GM21723 (cell line): ENCODE results near the gene STX8.

Experiments used
- ATAC-seq: cut with Tn5 transposase; IDR thresholded peaks from one replicate; pipeline ENCODE4 v1.9.1; 2021; ENCODE audit warnings: mild to moderate bottlenecking, moderate library complexity; ENCODE audit not compliant: unreplicated experiment

STX8 gene

GRCh38 chr17:9231449-9232154 is 344.0 kb downstream of the STX8 start:
- ATAC-seq: no peak

DNA sequence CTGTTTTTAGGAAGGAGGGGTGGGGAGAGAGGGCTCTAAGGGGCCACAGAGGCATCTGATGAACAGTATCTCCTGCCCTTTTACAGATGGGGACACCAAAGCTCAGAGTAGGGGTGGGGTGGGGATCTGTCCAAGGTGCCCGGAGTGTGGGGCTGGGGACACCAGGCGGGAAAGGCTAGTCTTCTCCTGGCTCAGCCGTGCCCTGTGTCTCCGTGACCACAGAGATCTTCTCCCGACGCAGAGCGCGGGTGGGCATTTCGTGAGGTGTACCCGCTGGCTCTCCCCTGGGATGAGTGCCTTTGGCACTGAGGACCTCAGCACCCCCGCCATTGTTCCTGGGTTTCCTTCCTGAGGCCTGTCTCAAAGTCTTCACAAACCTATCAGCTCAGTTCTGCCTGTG is 344.8 kb downstream of the STX8 start:
- no peak for ATAC-seq

GRCh38 chr17:9230346-9230745 is 345.3 kb downstream of the STX8 start:
- ATAC-seq: no peak

DNA sequence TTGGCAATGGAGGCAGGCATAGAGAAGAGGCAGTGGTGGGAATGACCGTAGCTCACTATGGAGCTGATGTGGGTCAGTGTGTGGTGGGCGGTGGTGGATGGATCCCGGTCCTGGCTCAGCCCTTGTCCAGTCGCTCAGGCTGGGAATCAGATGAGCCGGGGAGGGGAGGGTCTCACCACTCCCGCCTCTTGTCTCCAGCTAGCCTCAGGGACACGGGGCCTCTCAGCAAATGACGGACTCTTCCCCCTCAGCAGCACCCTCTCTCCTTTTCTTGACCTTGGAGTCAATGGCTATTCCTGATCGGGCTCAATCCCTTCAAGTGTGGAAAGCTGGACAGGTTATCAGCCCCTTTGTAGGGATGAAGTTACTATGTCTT is 345.8 kb downstream of the STX8 start:
- no peak for ATAC-seq

DNA sequence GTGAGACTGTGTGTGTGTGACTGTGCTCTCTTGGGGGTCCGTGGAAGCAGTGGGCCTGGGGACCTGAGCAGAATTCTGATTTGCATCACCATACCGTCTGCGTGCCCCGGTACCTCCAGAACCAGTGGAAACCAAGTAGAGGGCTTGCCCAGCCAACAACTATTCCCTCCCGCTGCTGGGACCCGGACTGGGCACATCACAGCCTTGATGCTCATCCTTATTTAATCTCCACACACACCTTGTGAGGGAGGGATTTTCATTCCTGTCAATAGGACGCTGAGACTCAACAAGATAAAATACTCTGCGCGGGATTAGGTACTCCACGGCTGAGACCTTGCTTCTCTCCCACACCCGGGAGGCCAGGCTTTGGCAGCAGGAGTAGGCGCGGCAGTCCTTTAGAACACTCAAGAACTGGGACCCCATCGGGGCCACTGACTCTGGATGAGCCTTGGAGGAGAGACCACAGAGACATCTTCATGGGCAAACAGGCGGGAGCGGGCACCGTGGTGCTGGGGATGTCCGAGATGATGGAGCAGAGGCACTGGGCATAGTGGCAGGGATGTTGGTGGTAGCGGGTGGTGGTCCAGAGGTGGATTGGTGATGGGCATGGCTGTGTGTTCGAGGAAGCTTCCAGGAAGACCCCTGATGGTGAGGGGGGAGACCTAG is 346.3 kb downstream of the STX8 start:
- no peak for ATAC-seq

DNA sequence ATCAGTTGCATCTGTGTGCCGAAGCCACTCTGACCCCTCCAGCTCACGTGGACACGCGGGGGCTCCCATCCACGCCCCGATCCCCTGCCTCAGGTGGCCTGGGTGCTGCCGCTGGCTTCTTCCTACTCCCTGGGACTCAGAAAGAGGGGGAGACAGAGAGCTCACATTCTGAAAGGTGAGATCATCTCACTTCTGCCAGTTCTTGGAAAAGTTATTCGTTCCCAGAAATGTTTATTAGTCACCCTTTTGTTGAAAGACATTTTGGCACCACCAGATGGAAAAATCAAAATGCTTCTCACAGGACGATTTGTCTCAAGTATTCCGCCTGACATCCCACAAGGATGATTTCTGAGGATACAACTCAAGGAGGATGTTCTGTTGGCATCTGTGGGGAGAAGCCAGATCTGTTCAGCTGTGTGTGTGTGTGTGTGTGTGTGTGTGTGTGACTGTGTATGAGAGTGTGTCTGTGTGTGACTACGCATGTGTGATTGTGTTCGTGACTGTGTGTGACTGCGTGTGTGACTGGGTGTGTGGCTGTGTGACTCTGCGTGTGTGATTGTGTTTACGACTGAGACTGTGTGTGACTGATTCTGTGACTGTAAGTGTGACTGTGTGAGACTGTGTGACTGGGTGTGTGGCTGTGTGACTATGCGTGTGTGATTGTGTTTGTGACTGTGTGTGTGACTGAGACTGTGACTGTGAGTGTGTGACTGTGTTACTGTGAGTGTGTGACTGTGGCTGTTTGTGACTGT is 347.0 kb downstream of the STX8 start:
- no peak for ATAC-seq

DNA sequence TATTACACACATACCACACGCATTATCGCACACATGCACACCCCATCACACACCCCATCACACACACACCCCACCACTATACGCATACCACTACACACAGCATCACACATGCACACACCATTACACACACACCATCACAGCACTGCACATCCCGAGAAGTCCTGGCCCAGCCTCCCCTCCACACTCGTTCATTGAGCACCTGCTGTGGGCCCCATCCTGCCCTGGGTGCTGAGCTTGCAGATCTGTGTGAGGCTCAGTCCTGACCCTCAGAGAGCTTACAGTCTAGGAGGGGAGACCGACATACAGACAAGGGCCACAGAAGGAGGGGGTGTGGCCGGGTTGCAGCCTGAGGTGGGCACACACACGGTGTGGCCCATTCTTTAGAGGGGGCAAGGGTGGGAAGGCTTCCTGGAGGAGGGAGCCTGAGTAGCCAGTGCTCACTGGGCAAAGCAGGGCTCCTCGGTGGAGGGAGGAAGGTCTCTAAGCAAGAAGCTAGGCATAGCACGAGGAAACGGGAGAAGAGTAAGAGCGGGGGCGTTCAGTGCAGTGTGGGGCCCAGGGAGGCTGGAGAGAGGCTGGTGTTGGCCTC is 347.7 kb downstream of the STX8 start:
- no peak for ATAC-seq

GRCh38 chr17:9226794-9227135 is 348.9 kb downstream of the STX8 start:
- ATAC-seq: no peak

DNA sequence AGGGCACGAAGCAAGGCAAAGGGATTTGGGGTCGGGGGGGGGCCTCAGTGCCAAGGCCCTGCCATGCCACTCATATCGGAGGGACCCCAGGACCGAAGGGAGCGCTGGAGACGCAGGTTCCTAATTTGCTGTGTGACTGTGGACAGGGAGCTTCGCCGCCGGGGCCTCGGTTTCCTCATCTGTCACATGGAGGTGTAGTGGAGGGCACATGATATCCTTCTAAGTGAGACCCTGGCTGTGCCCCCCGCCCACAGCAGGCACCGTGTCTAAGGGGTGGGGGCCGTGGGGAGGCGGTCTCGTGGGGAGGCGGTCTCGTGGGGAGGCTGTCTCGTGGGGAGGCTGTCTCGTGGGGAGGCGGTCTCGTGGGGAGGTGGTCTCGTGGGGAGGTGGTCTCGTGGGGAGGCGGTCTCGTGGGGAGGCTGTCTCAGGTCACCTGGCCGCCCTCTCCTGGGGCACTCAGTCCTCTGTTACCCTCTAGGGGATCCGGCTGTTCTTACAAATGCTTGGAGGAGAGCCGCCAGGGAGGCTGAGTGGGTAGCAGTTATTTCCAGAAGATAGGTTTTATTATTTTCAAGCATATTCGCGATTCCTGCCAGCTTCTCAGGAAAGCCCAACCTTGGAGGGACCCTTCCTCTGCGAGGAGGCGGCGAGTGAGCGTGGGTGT is 349.4 kb downstream of the STX8 start:
- no peak for ATAC-seq

DNA sequence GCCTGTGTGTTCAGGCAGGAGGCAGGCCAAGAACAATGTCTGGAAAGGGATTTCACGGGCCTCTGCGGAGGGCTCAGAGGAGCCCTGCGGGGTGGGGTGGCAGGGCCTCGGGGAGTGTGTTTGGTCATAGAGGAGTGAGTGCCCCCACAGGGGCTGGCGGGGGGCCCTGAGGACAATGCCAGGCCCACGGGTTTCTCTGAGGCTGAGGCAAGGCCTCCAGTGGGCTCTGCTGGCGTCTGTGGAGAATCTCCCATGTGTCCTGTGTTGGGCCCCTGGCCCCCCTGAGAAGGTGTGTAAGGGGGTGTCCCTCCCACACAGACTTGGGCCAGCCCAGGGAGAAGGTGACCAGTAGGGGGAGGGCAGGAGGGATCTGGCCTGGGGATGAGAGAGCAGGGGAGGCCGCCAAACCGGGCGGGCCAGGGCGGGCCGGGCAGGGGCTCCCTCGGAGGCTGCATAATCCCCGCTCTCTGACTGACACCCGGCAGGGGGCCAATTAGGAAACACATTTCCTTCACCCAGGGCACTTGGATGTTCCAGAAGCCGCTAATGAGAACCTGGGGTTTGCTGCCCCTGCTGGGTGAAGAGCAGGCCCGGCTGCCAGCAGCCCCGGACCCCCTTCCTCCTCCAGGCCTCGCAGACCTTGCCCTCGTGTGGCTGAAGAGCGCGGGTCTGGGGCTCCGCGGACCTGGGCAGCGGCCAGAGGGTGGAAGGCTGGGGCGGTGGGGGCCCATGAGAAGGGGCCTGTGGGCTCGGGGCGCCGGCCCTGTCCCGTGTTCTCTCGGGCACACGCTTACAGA is 350.1 kb downstream of the STX8 start:
- no peak for ATAC-seq

GRCh38 chr17:9224485-9224884 is 351.1 kb downstream of the STX8 start:
- no peak for ATAC-seq

- ATAC-seq: no peak
Observed at GRCh38 chr17:9223531-9223930, 352.1 kb downstream of the STX8 start.

GRCh38 chr17:9221922-9222180 is 353.8 kb downstream of the STX8 start:
- no peak for ATAC-seq

- ATAC-seq: no peak
Observed at GRCh38 chr17:9221147-9221921, 354.3 kb downstream of the STX8 start.

GRCh38 chr17:9220398-9221146 is 355.0 kb downstream of the STX8 start:
- no peak for ATAC-seq

DNA sequence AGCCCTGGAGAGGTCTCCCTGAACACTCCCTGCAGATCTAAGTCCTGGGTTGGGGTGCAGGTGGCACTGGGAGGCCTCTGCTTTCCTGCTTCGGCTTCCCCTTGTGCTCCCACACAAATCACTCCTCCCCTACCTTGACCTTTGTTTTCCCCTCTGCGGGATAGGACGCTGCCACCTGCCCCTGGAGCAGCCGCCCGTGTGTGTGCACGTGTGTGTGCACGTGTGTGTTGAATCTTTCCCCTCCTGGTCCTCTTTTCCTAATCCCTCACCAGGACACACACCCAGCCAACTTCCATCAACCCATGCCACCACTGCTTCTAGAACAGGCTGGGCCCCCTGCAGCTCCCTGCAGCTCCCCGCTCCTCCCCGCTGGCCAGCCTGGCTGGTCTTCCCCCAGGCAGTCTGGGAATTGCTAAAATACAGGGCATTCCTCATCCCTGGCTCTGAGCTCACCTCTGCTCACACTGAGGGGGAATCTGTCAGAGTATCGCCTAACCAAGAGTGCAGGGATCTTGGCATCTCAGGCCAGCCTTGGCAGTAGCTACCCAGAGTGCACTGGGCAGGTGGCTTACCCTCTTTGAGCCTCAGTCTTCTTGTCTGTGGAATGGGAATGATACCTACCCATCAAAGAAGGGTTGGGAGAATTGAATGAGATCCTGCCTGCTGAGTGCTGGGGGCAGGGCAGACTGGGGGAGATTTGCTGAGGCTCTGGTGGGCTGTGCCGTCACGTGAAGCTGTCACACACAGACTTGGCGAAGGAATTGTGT is 355.8 kb downstream of the STX8 start:
- no peak for ATAC-seq

- ATAC-seq: no peak
Observed at GRCh38 chr17:9218911-9219310, 356.7 kb downstream of the STX8 start.

DNA sequence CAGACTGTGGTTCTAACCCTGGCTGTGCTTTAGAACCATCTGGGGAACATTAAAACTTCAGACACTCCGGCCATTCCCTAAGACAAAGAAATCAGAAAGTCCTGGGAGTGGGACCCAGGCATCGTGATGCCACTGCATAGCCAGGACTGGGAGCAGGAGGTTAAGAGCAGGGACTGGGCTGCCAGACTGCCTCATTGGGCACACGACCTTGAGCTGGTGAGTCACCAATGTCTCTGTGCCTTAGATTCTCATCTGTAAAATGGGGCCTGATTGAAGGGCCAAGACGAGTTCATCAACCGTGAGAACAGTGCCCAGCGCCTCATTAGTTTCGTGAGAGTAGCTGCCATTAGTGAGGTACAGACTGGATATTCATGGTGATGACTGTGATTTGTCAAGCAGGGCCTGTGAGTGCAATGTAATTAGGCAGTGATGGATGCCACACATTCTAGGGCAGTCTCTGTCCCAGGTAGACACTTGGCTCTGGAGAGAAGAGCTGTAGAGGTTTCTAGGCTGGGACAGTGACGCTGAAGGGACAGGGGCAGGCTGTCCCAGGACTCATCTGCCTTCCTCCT is 357.5 kb downstream of the STX8 start:
- no peak for ATAC-seq
